ENCODE results near the gene CDHR3.

CDHR3 gene

GRCh38 chr7:105976868-105977267, 13.8 kb downstream of the CDHR3 start:
- H3K4me1 ChIP-seq (ENCODE audit: insufficient read depth, low read length, poor library complexity, severe bottlenecking) = no peaks in the 10 kb centered on the region
- H2AFZ ChIP-seq (ENCODE audit: low read length) = no peak overlapping the region
- no peak overlapping the region for H3K4me2 ChIP-seq (ENCODE audit: low read depth, low read length, poor library complexity, severe bottlenecking)
- no peak for TF ChIP-seq CTCF (conservative IDR thresholded peaks at IDR 0.05; ENCODE audit: low read length)
- no peak for TF ChIP-seq EZH2phosphoT487 (IDR thresholded peaks at IDR 0.05; ENCODE audit: borderline replicate concordance)
- no peaks in the 10 kb centered on the region for H4K20me1 ChIP-seq (ENCODE audit: insufficient read depth, low read length, poor library complexity, severe bottlenecking)
- no peaks in the 10 kb centered on the region for H3K36me3 ChIP-seq (ENCODE audit: insufficient read depth, low read length)
- no peak overlapping the region for H3K9ac ChIP-seq (ENCODE audit: low read depth, low read length, poor library complexity, severe bottlenecking)
- H3K27me3 ChIP-seq (ENCODE audit: insufficient read depth, low read length, poor library complexity, severe bottlenecking) = no peaks in the 10 kb centered on the region
- no peaks in the 10 kb centered on the region for H3K9me3 ChIP-seq (ENCODE audit: insufficient read depth, low read depth, low read length)
- H3K79me2 ChIP-seq (ENCODE audit: insufficient read depth, low read length) = no peaks in the 10 kb centered on the region
- H3K4me3 ChIP-seq (ENCODE audit: low read length, poor library complexity, severe bottlenecking) = no peak overlapping the region
- no peaks in the 10 kb centered on the region for H3F3A ChIP-seq (ENCODE audit: low read depth)
- no peaks in the 10 kb centered on the region for H3K9me2 ChIP-seq (replicated peaks; ENCODE audit: low read depth, low read length)

GRCh38 chr7:105978035-105978434, 15.0 kb downstream of the CDHR3 start:
- Histone ChIP-seq H3F3A (ENCODE audit: low read depth) (no peaks in the 10 kb centered on the region), H3K9me2 (replicated peaks; ENCODE audit: low read depth, low read length) (no peaks in the 10 kb centered on the region), H4K20me1 (ENCODE audit: insufficient read depth, low read length, poor library complexity, severe bottlenecking) (no peaks in the 10 kb centered on the region), H2AFZ (ENCODE audit: low read length) (no peak overlapping the region), H3K9ac (ENCODE audit: low read depth, low read length, poor library complexity, severe bottlenecking) (no peak overlapping the region), H3K27me3 (ENCODE audit: insufficient read depth, low read length, poor library complexity, severe bottlenecking) (no peaks in the 10 kb centered on the region), H3K9me3 (ENCODE audit: insufficient read depth, low read depth, low read length) (no peaks in the 10 kb centered on the region), H3K36me3 (ENCODE audit: insufficient read depth, low read length) (no peaks in the 10 kb centered on the region), H3K4me3 (ENCODE audit: low read length, poor library complexity, severe bottlenecking) (no peak overlapping the region), H3K4me2 (ENCODE audit: low read depth, low read length, poor library complexity, severe bottlenecking) (no peak overlapping the region), H3K79me2 (ENCODE audit: insufficient read depth, low read length) (no peaks in the 10 kb centered on the region), H3K4me1 (ENCODE audit: insufficient read depth, low read length, poor library complexity, severe bottlenecking) (no peaks in the 10 kb centered on the region)
- no peak for TF ChIP-seq EZH2phosphoT487 (IDR thresholded peaks at IDR 0.05; ENCODE audit: borderline replicate concordance)
- no peak for TF ChIP-seq CTCF (conservative IDR thresholded peaks at IDR 0.05; ENCODE audit: low read length)

GRCh38 chr7:105978974-105979373, 15.9 kb downstream of the CDHR3 start:
- Histone ChIP-seq H2AFZ (ENCODE audit: low read length) (no peak overlapping the region), H3K4me3 (ENCODE audit: low read length, poor library complexity, severe bottlenecking) (no peak overlapping the region), H3K9ac (ENCODE audit: low read depth, low read length, poor library complexity, severe bottlenecking) (no peak overlapping the region), H3K79me2 (ENCODE audit: insufficient read depth, low read length) (no peaks in the 10 kb centered on the region), H3K9me2 (replicated peaks; ENCODE audit: low read depth, low read length) (no peaks in the 10 kb centered on the region), H3K4me1 (ENCODE audit: insufficient read depth, low read length, poor library complexity, severe bottlenecking) (no peaks in the 10 kb centered on the region), H3K4me2 (ENCODE audit: low read depth, low read length, poor library complexity, severe bottlenecking) (no peak overlapping the region), H3K36me3 (ENCODE audit: insufficient read depth, low read length) (no peaks in the 10 kb centered on the region), H3K27me3 (ENCODE audit: insufficient read depth, low read length, poor library complexity, severe bottlenecking) (no peaks in the 10 kb centered on the region), H3F3A (ENCODE audit: low read depth) (no peaks in the 10 kb centered on the region), H4K20me1 (ENCODE audit: insufficient read depth, low read length, poor library complexity, severe bottlenecking) (no peaks in the 10 kb centered on the region), H3K9me3 (ENCODE audit: insufficient read depth, low read depth, low read length) (no peaks in the 10 kb centered on the region)
- TF ChIP-seq EZH2phosphoT487 (IDR thresholded peaks at IDR 0.05; ENCODE audit: borderline replicate concordance) (no peak), CTCF (conservative IDR thresholded peaks at IDR 0.05; ENCODE audit: low read length) (no peak)

Data from Loucy (cell line).